Bronchial epithelial cell (primary cell): ENCODE data around the gene STAG1. TPM values are rescaled to one million over a fixed set of nuclear protein-coding genes. Genes with fewer than 3 reads are reported as not detected.
"Not testable (repeated sequence)": the region's sequence is repeated elsewhere in the genome, so short reads cannot be mapped to it uniquely, and the experiment has no call there.

Source experiments
- DNase-seq: peaks from one replicate; pipeline ENCODE4 v3.0.0-alpha.2; 2010; ENCODE audit warnings: low read depth
- FAIRE-seq: peaks from 2 replicates; lab custom pipeline; 2011; peaks lifted over from hg19 to GRCh38; lab: Jason Lieb, UNC
- H3K27me3 ChIP-seq: 2 replicates; pipeline ENCODE4 v1.5.1; 2011; ENCODE audit warnings: low read length; ENCODE audit not compliant: control insufficient read depth, insufficient read depth
- H3K36me3 ChIP-seq: 2 replicates; pipeline ENCODE4 v1.5.1; 2011; ENCODE audit warnings: low read length; ENCODE audit not compliant: control insufficient read depth, insufficient read depth
- H3K4me3 ChIP-seq: 2 replicates; pipeline ENCODE4 v1.5.1; 2011; ENCODE audit warnings: mild to moderate bottlenecking, low read depth, low read length, control low read depth
- CTCF ChIP-seq: IDR thresholded peaks from 2 replicates; pipeline ENCODE4 v1.5.1; 2011; ENCODE audit warnings: mild to moderate bottlenecking, moderate library complexity, low read length, control low read depth, inconsistent platforms; ENCODE audit not compliant: insufficient read depth, severe bottlenecking
- total RNA-seq: library from RNA; depleted of rRNA; stranded (reverse); fragments of >200 nt; gene quantifications from 2 replicates; pipeline ENCODE4 v1.2.1, GENCODE V29; 2014

The STAG1 gene
- total RNA-seq, 1 donor from 2014 or later: 26.3 TPM

GRCh38 chr3:136476280-136476679 is 275.9 kb downstream of the STAG1 start:
- H3K27me3 ChIP-seq: no peaks in the 10 kb centered on the region
- no peak for TF ChIP-seq CTCF
- H3K4me3 ChIP-seq: no peak overlapping the region
- DNase-seq: no peak
- H3K36me3 ChIP-seq: no peaks in the 10 kb centered on the region
- FAIRE-seq: no peak

- not testable (repeated sequence) for H3K36me3 ChIP-seq, H3K4me3 ChIP-seq, FAIRE-seq, H3K27me3 ChIP-seq, DNase-seq
Observed at GRCh38 chr3:136474876-136475275, 277.3 kb downstream of the STAG1 start.

- no peak for FAIRE-seq
Observed at GRCh38 chr3:136473716-136474326, 278.4 kb downstream of the STAG1 start.

GRCh38 chr3:136465296-136465695 is 286.9 kb downstream of the STAG1 start:
- FAIRE-seq (no peak), DNase-seq (no peak)
- no peaks in the 10 kb centered on the region for H3K36me3 ChIP-seq
- TF ChIP-seq CTCF: no peak
- no peak overlapping the region for H3K4me3 ChIP-seq
- no peaks in the 10 kb centered on the region for H3K27me3 ChIP-seq

More at GRCh38 chr3:136473716-136474326, 278.4 kb downstream of the STAG1 start:
- Histone ChIP-seq H3K36me3 (no peaks in the 10 kb centered on the region), H3K4me3 (no peak overlapping the region), H3K27me3 (no peaks in the 10 kb centered on the region)
- TF ChIP-seq CTCF: no peak
- DNase-seq: no peak

GRCh38 chr3:136464502-136464901 is 287.7 kb downstream of the STAG1 start:
- DNase-seq: peak; percentile 38
- no peak for FAIRE-seq
- Histone ChIP-seq H3K36me3 (no peaks in the 10 kb centered on the region), H3K27me3 (no peaks in the 10 kb centered on the region), H3K4me3 (no peak overlapping the region)
- no peak for TF ChIP-seq CTCF

GRCh38 chr3:136463170-136463569 is 289.0 kb downstream of the STAG1 start:
- no peaks in the 10 kb centered on the region for H3K27me3 ChIP-seq
- no peak for FAIRE-seq
- no peak for DNase-seq
- H3K4me3 ChIP-seq: no peak overlapping the region
- H3K36me3 ChIP-seq: no peaks in the 10 kb centered on the region
- no peak for TF ChIP-seq CTCF
